ENCODE data around the gene INPP5A. TPM values are rescaled to one million over a fixed set of nuclear protein-coding genes. Genes with fewer than 3 reads are reported as not detected.
A peak's percentile ranks its signal among the peaks of the same experiment; 100 is the strongest.

Gene INPP5A
- total RNA-seq, 4 donors from 2014 or later, result 34.8 to 80.8 (median 52.8) TPM

- DNase-seq, result no peak
- 75 to 93% methylated on average over 4 to 23 of the region's 33 CpGs for WGBS, 2 donors (ENCODE audit: low coverage in 1 of 2)
- in situ Hi-C loops (cut with MboI; ENCODE audit: low pct_ligation_motif_present in 1 of 4, low pct_unique_long_range_greater_than_20kb in 1 of 4, low sequenced_read_pairs in 3 of 4), result no loop called here
- TF ChIP-seq POLR2AphosphoS5 (IDR thresholded peaks at IDR 0.05) (no peak), POLR2A (IDR thresholded peaks at IDR 0.05) (no peak), EP300 (IDR thresholded peaks at IDR 0.05; ENCODE audit: low read depth) (no peak), CTCF (IDR thresholded peaks at IDR 0.05) (no peak)
- intact Hi-C loops (cut with DNase I; ENCODE audit: low total_unique reads), result no loop called here
- Histone ChIP-seq H3K9me3 (no peaks in the 10 kb centered on the region), H3K4me3 (no peak overlapping the region), H3K36me3 (no peaks in the 10 kb centered on the region), H3K27me3 (no peaks in the 10 kb centered on the region), H3K4me1 (peaks cover 4 to 15% (median 10%) of the 10 kb centered on the region in 4 donors), H3K27ac (no peak overlapping the region)
These were observed 20.3 kb downstream of the INPP5A start for GRCh38 chr10:132557696-132558515.

GRCh38 chr10:132558516-132559413 lies 21.2 kb downstream of the INPP5A start:
- intact Hi-C loops (cut with DNase I; ENCODE audit: low total_unique reads), result no loop called here

GRCh38 chr10:132559538-132559937 lies 22.0 kb downstream of the INPP5A start:
- no peak overlapping the region for H3K4me3 ChIP-seq
- no peak for DNase-seq
- 86 to 87% methylated on average over 8 to 11 of the region's 11 CpGs for WGBS, 2 donors (ENCODE audit: low coverage in 1 of 2)
- in situ Hi-C loops (cut with MboI; ENCODE audit: low pct_ligation_motif_present in 1 of 4, low pct_unique_long_range_greater_than_20kb in 1 of 4, low sequenced_read_pairs in 3 of 4) (no loop called here), intact Hi-C loops (cut with DNase I; ENCODE audit: low total_unique reads) (no loop called here)
- H3K27me3 ChIP-seq, result no peaks in the 10 kb centered on the region
- H3K36me3 ChIP-seq, result no peaks in the 10 kb centered on the region
- TF ChIP-seq CTCF (IDR thresholded peaks at IDR 0.05) (no peak), POLR2AphosphoS5 (IDR thresholded peaks at IDR 0.05) (no peak), EP300 (IDR thresholded peaks at IDR 0.05; ENCODE audit: low read depth) (no peak), POLR2A (IDR thresholded peaks at IDR 0.05) (no peak)
- peaks cover 5 to 20% (median 11%) of the 10 kb centered on the region in 4 donors for H3K4me1 ChIP-seq
- no peak overlapping the region for H3K27ac ChIP-seq
- no peaks in the 10 kb centered on the region for H3K9me3 ChIP-seq

More at GRCh38 chr10:132558516-132559413, 21.2 kb downstream of the INPP5A start:
- TF ChIP-seq POLR2AphosphoS5 (IDR thresholded peaks at IDR 0.05), result no peak
- no peak for TF ChIP-seq CTCF (IDR thresholded peaks at IDR 0.05)
- no peak for TF ChIP-seq POLR2A (IDR thresholded peaks at IDR 0.05)
- TF ChIP-seq EP300 (IDR thresholded peaks at IDR 0.05; ENCODE audit: low read depth), result no peak
- no peak overlapping the region for H3K4me3 ChIP-seq
- in situ Hi-C loops (cut with MboI; ENCODE audit: low pct_ligation_motif_present in 1 of 4, low pct_unique_long_range_greater_than_20kb in 1 of 4, low sequenced_read_pairs in 3 of 4), result no loop called here
- no peak for DNase-seq
- no peaks in the 10 kb centered on the region for H3K27me3 ChIP-seq
- H3K4me1 ChIP-seq, result peaks cover 4 to 15% (median 10%) of the 10 kb centered on the region in 4 donors
- H3K9me3 ChIP-seq, result no peaks in the 10 kb centered on the region
- 81 to 91% methylated on average over 3 to 25 of the region's 32 CpGs for WGBS, 2 donors (ENCODE audit: low coverage in 1 of 2)
- H3K27ac ChIP-seq, result no peak overlapping the region
- H3K36me3 ChIP-seq, result no peaks in the 10 kb centered on the region

GRCh38 chr10:132560241-132560731 lies 22.7 kb downstream of the INPP5A start:
- H3K36me3 ChIP-seq, result no peaks in the 10 kb centered on the region
- DNase-seq, result no peak
- H3K9me3 ChIP-seq, result no peaks in the 10 kb centered on the region
- TF ChIP-seq EP300 (IDR thresholded peaks at IDR 0.05; ENCODE audit: low read depth) (no peak), POLR2A (IDR thresholded peaks at IDR 0.05) (no peak), CTCF (IDR thresholded peaks at IDR 0.05) (no peak), POLR2AphosphoS5 (IDR thresholded peaks at IDR 0.05) (no peak)
- intact Hi-C loops (cut with DNase I; ENCODE audit: low total_unique reads), result no loop called here
- no peak overlapping the region for H3K4me3 ChIP-seq
- H3K4me1 ChIP-seq, result peaks cover 5 to 24% (median 11%) of the 10 kb centered on the region in 4 donors
- no peaks in the 10 kb centered on the region for H3K27me3 ChIP-seq
- in situ Hi-C loops (cut with MboI; ENCODE audit: low pct_ligation_motif_present in 1 of 4, low pct_unique_long_range_greater_than_20kb in 1 of 4, low sequenced_read_pairs in 3 of 4), result no loop called here
- 51 to 69% methylated on average over 8 to 10 of the region's 10 CpGs for WGBS, 2 donors (ENCODE audit: low coverage in 1 of 2)
- peak overlapping the region in 3 of 4 donors; percentile 4 to 43 (median 15) for H3K27ac ChIP-seq

All from transverse colon (tissue), 4 donors.